Measurements from ENCODE around the gene USP4.
"Not testable (repeated sequence)": the region's sequence is repeated elsewhere in the genome, so short reads cannot be mapped to it uniquely, and the experiment has no call there.

Gene USP4

GRCh38 chr3:49339941-49340800 is at the start of gene USP4:
Gene USP4, minus strand, starts transcription at chr3:49340053. Its CDS starts 29 bp downstream, at chr3:49340024.
- DNase-seq (ENCODE audit: low read depth) = peak; percentile 90

GRCh38 chr3:49389297-49389696 is 49.4 kb upstream of the USP4 start:
- DNase-seq (ENCODE audit: low read depth) = no peak

- peak; percentile 21 for DNase-seq (ENCODE audit: low read depth)
These were observed 48.5 kb upstream of the USP4 start for GRCh38 chr3:49388289-49388820.

GRCh38 chr3:49387721-49388120 is 47.9 kb upstream of the USP4 start:
- DNase-seq (ENCODE audit: low read depth) = no peak

GRCh38 chr3:49386056-49386756 is 46.4 kb upstream of the USP4 start:
- peak; percentile 50 for DNase-seq (ENCODE audit: low read depth)

- no peak for DNase-seq (ENCODE audit: low read depth)
These were observed 45.8 kb upstream of the USP4 start for GRCh38 chr3:49385617-49386016.

GRCh38 chr3:49383387-49383786 is 43.5 kb upstream of the USP4 start:
- no peak for DNase-seq (ENCODE audit: low read depth)

- peak; percentile 83 for DNase-seq (ENCODE audit: low read depth)
These were observed 38.5 kb upstream of the USP4 start for GRCh38 chr3:49378249-49378895.

- DNase-seq (ENCODE audit: low read depth) = peak; percentile 65
These were observed 37.6 kb upstream of the USP4 start for GRCh38 chr3:49377483-49377882.

GRCh38 chr3:49371946-49372345 is 32.1 kb upstream of the USP4 start:
- no peak for DNase-seq (ENCODE audit: low read depth)

GRCh38 chr3:49370585-49371290 is 30.9 kb upstream of the USP4 start:
- no peak for DNase-seq (ENCODE audit: low read depth)

- no peak for DNase-seq (ENCODE audit: low read depth)
These were observed 22.7 kb upstream of the USP4 start for GRCh38 chr3:49362561-49362960.

GRCh38 chr3:49359623-49360022 is 19.8 kb upstream of the USP4 start:
- DNase-seq (ENCODE audit: low read depth) = peak; percentile 44

- no peak for DNase-seq (ENCODE audit: low read depth)
These were observed 19.0 kb upstream of the USP4 start for GRCh38 chr3:49358884-49359225.

GRCh38 chr3:49358217-49358883 is 18.5 kb upstream of the USP4 start, which contains the start of gene GPX1:
Gene GPX1, minus strand, starts transcription at chr3:49358353. Its CDS starts 75 bp downstream, at chr3:49358278.
- peak; percentile 94 for DNase-seq (ENCODE audit: low read depth)

GRCh38 chr3:49357443-49358216 is 17.8 kb upstream of the USP4 start:
- DNase-seq (ENCODE audit: low read depth) = peak; percentile 94

- DNase-seq (ENCODE audit: low read depth) = not testable (repeated sequence)
These were observed 17.2 kb upstream of the USP4 start for GRCh38 chr3:49357095-49357442.

- DNase-seq (ENCODE audit: low read depth) = no peak
These were observed 13.1 kb upstream of the USP4 start for GRCh38 chr3:49352890-49353421.

GRCh38 chr3:49352281-49352680 is 12.4 kb upstream of the USP4 start:
- no peak for DNase-seq (ENCODE audit: low read depth)

- peak; percentile 96 for DNase-seq (ENCODE audit: low read depth)
These were observed 11.7 kb upstream of the USP4 start for GRCh38 chr3:49351521-49352011.

Measured in amniotic epithelial cell (primary cell).